ENCODE results near the gene MRPL12.

The MRPL12 gene

DNA sequence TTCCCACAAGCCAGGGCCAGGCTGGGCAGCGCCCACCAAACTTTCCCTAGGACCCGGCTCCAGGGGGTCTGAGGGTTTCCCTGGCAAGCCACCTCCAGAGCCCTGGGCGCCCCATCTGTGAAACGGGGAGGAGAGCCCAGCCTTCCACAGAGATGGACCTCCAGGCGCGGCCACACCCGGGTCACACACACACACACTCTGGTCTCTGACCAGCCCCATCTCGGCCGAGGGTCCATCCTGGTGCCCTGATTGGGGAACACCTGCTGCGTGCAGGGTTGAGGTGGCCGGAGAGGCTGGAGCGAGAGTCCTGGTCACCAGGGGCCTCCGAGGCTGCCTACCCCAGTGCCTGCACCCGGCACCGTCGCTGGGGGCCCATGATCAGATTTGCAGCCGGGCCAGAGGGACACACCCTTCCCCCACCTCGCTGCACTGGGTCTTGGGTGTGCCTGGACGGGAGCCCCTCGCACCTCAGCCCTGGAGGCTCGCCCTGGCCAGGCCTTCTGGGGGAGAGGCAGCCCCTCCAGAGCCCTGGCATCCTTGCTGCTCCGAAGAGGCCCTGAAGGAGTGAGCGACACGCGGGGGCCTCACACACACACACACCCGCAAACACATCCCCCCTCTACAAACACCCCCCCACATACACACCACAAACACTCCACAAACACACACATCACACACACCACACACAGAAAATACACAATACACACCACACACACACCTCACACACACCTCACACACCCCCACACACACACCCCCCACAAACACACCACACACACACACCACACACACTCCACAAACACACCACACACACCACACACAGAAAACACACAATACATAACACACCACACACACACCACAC lies 38.7 kb downstream of the MRPL12 start:
- no peak for DNase-seq

All from NCI-H345 (cell line).